Keratinocyte (primary cell): ENCODE measurements around the gene SRGN. TPM values are rescaled to one million over a fixed set of nuclear protein-coding genes. Genes with fewer than 3 reads are reported as not detected.
"Not testable (repeated sequence)": the region's sequence is repeated elsewhere in the genome, so short reads cannot be mapped to it uniquely, and the experiment has no call there.

ENCODE experiments used
- DNase-seq: peaks from one replicate; pipeline ENCODE4 v3.0.0-alpha.2; 2011; ENCODE audit warnings: low read depth, missing footprints, low spot score
- FAIRE-seq: peaks from 2 replicates; lab custom pipeline; 2011; peaks lifted over from hg19 to GRCh38; lab: Jason Lieb, UNC
- H2AFZ ChIP-seq: 2 replicates; pipeline ENCODE4 v1.6.0; 2012; ENCODE audit warnings: low read length, control low read depth, inconsistent platforms; ENCODE audit not compliant: control insufficient read depth
- H3K27ac ChIP-seq: 2 replicates; pipeline ENCODE4 v1.5.1; 2011; ENCODE audit warnings: low read length; ENCODE audit not compliant: control insufficient read depth, insufficient read depth
- H3K27me3 ChIP-seq: 3 replicates; pipeline ENCODE4 v1.6.0; 2011; ENCODE audit warnings: low read length; ENCODE audit not compliant: control insufficient read depth, insufficient read depth; ENCODE audit errors: extremely low read depth
- H3K36me3 ChIP-seq, 2 experiments: 2 replicates in 1 of 2; 3 replicates in 1 of 2; pipeline ENCODE4 v1.5.1; 2011; ENCODE audit warnings: low read length in 2 of 2, mild to moderate bottlenecking in 1 of 2; ENCODE audit not compliant: control insufficient read depth in 2 of 2, insufficient read depth in 2 of 2; ENCODE audit errors: extremely low read depth in 1 of 2
- H3K4me1 ChIP-seq: 3 replicates; pipeline ENCODE4 v1.5.1; 2011; ENCODE audit warnings: low read length; ENCODE audit not compliant: control insufficient read depth, insufficient read depth; ENCODE audit errors: extremely low read depth
- H3K4me2 ChIP-seq: 3 replicates; pipeline ENCODE4 v1.6.0; 2011; ENCODE audit warnings: low read depth, low read length; ENCODE audit not compliant: control insufficient read depth, insufficient read depth; ENCODE audit errors: extremely low read depth
- H3K4me3 ChIP-seq, 3 experiments: fragments of 200-600 bp in 1 of 3; sonication (generic) in 1 of 3; 2 replicates in 2 of 3; 3 replicates in 1 of 3; pipeline ENCODE4 v1.5.1; 2011 to 2016; ENCODE audit warnings: low read length in 3 of 3, mild to moderate bottlenecking in 3 of 3, control low read depth in 2 of 3, inconsistent platforms in 1 of 3, low read depth in 1 of 3, mixed read lengths in 1 of 3, mixed run types in 1 of 3, moderate library complexity in 1 of 3; ENCODE audit not compliant: control insufficient read depth in 2 of 3, insufficient read depth in 2 of 3; ENCODE audit errors: extremely low read depth in 1 of 3
- H3K79me2 ChIP-seq: 2 replicates; pipeline ENCODE4 v1.6.0; 2012; ENCODE audit warnings: low read length; ENCODE audit not compliant: control insufficient read depth, insufficient read depth
- H3K9ac ChIP-seq: 3 replicates; pipeline ENCODE4 v1.6.0; 2011; ENCODE audit warnings: low read length; ENCODE audit not compliant: control insufficient read depth, insufficient read depth; ENCODE audit errors: extremely low read depth
- H3K9me1 ChIP-seq: 3 replicates; pipeline ENCODE4 v1.6.0; 2011; ENCODE audit warnings: low read length; ENCODE audit not compliant: control insufficient read depth, insufficient read depth; ENCODE audit errors: extremely low read depth
- H3K9me3 ChIP-seq: 2 replicates; pipeline ENCODE4 v1.5.1; 2012; ENCODE audit warnings: low read depth, low read length; ENCODE audit not compliant: control insufficient read depth
- H4K20me1 ChIP-seq: 3 replicates; pipeline ENCODE4 v1.6.0; 2011; ENCODE audit warnings: low read length; ENCODE audit not compliant: control insufficient read depth, insufficient read depth; ENCODE audit errors: extremely low read depth
- EZH2 ChIP-seq: IDR thresholded peaks from one replicate; pipeline ENCODE4 v1.6.1; 2012; ENCODE audit warnings: inconsistent platforms, mild to moderate bottlenecking, low read length, moderate library complexity
- dilution Hi-C: fragments of 300-500 bp; cut with MboI; formaldehyde crosslinking; loops from one replicate; pipeline ENCODE4 v1.7.0; 2020; ENCODE audit warnings: low sequenced_read_pairs; ENCODE audit not compliant: extremely low pct_ligation_motif_present
- polyA plus RNA-seq, 5 experiments: library from polyadenylated mRNA; depleted of rRNA in 3 of 5; stranded (reverse) in 3 of 5; stranded (forward) in 1 of 5; unstranded in 1 of 5; fragments of >200 nt; gene quantifications; 1 replicate in 1 of 5; 2 replicates in 3 of 5; 3 replicates in 1 of 5; pipeline versions ENCODE4 v1.2.1 to v1.2.3, GENCODE V29; 2011 to 2012; ENCODE audit warnings: missing spikeins in 2 of 5, low read depth in 1 of 5, low replicate concordance in 1 of 5
- TF ChIP-seq, protein P1 (sequence below), 3 experiments: IDR thresholded peaks in 1 of 3; conservative IDR thresholded peaks in 1 of 3; optimal IDR thresholded peaks in 1 of 3; 2 replicates in 2 of 3; 3 replicates in 1 of 3; pipeline versions ENCODE3 to v1.5.1; 2011; ENCODE audit warnings: low read length in 3 of 3, mild to moderate bottlenecking in 3 of 3, moderate library complexity in 2 of 3, control low read depth in 1 of 3, inconsistent platforms in 1 of 3; ENCODE audit not compliant: insufficient read depth in 2 of 3; ENCODE audit errors: extremely low read depth in 1 of 3

The SRGN gene
- polyA plus RNA-seq, 1 donor (not counting 4 experiments of a cell fraction or from before 2014, with no cell fraction given), result 2.1 TPM

DNA sequence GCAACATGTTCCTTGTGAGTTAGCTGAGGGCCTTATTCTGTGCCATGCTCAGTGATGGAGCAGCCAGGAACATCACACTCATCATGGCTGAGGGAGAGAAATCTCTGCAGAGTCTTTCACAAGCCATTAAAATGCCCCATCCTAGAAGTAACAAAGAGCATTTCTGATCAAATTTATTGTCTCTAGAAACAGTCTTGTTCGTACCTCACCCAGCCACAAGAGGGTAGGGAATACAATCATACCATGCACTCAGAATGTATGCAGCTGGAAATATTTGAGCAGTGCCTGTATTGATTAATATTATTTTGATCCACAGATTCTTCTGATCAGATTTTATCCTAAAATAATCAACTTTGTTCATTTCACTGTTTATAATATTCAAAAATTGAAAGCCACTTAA is 53.4 kb downstream of the SRGN start:
- no peak for FAIRE-seq
- peaks cover 6% of the 10 kb centered on the region for H4K20me1 ChIP-seq

GRCh38 chr10:69142074-69142473 is 54.2 kb downstream of the SRGN start:
- H3K36me3 ChIP-seq, H4K20me1 ChIP-seq, H3K4me1 ChIP-seq, H3K9me3 ChIP-seq, H3K9ac ChIP-seq, H3K4me2 ChIP-seq, DNase-seq, H3K27me3 ChIP-seq, FAIRE-seq, H3K4me3 ChIP-seq, H3K27ac ChIP-seq, dilution Hi-C loops, H3K9me1 ChIP-seq, H2AFZ ChIP-seq: not testable (repeated sequence)
- H3K79me2 ChIP-seq, result peaks cover 74% of the 10 kb centered on the region

More for the DNA sequence above, 53.4 kb downstream of the SRGN start:
- peaks cover 70% of the 10 kb centered on the region for H3K79me2 ChIP-seq
- DNase-seq, result no peak
- H3K4me2 ChIP-seq, result no peak overlapping the region
- no peak overlapping the region for H2AFZ ChIP-seq
- no peak overlapping the region for H3K27ac ChIP-seq
- TF ChIP-seq, protein P1, sequence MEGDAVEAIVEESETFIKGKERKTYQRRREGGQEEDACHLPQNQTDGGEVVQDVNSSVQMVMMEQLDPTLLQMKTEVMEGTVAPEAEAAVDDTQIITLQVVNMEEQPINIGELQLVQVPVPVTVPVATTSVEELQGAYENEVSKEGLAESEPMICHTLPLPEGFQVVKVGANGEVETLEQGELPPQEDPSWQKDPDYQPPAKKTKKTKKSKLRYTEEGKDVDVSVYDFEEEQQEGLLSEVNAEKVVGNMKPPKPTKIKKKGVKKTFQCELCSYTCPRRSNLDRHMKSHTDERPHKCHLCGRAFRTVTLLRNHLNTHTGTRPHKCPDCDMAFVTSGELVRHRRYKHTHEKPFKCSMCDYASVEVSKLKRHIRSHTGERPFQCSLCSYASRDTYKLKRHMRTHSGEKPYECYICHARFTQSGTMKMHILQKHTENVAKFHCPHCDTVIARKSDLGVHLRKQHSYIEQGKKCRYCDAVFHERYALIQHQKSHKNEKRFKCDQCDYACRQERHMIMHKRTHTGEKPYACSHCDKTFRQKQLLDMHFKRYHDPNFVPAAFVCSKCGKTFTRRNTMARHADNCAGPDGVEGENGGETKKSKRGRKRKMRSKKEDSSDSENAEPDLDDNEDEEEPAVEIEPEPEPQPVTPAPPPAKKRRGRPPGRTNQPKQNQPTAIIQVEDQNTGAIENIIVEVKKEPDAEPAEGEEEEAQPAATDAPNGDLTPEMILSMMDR (optimal IDR thresholded peaks at IDR 0.05 in 1 of 3, IDR thresholded peaks at IDR 0.05 in 1 of 3, conservative IDR thresholded peaks at IDR 0.05 in 1 of 3; ENCODE audit: extremely low read depth in 1 of 3, insufficient read depth in 2 of 3, low read length in 3 of 3), result no peak
- TF ChIP-seq EZH2, result no peak
- H3K4me3 ChIP-seq, result no peak overlapping the region
- H3K9me3 ChIP-seq, result no peaks in the 10 kb centered on the region
- no peaks in the 10 kb centered on the region for H3K27me3 ChIP-seq
- dilution Hi-C loops, result no loop called here
- H3K36me3 ChIP-seq, result peaks cover 3 to 4% of the 10 kb centered on the region in 2 experiments
- H3K9ac ChIP-seq, result no peak overlapping the region
- H3K9me1 ChIP-seq, result no peaks in the 10 kb centered on the region
- no peaks in the 10 kb centered on the region for H3K4me1 ChIP-seq

- peaks cover 69% of the 10 kb centered on the region for H3K79me2 ChIP-seq
- no peak for FAIRE-seq
- peaks cover 6% of the 10 kb centered on the region for H4K20me1 ChIP-seq
- no peaks in the 10 kb centered on the region for H3K9me3 ChIP-seq
- H2AFZ ChIP-seq, result no peak overlapping the region
- H3K36me3 ChIP-seq, result peaks cover 0 to 3% of the 10 kb centered on the region in 2 experiments
- H3K27me3 ChIP-seq, result no peaks in the 10 kb centered on the region
- H3K4me3 ChIP-seq, result no peak overlapping the region
- peaks cover 3% of the 10 kb centered on the region for H3K4me1 ChIP-seq
- no peak overlapping the region for H3K27ac ChIP-seq
- no peak overlapping the region for H3K9ac ChIP-seq
- no peak overlapping the region for H3K4me2 ChIP-seq
- H3K9me1 ChIP-seq, result no peaks in the 10 kb centered on the region
- dilution Hi-C loops, result no loop called here
- DNase-seq, result no peak
- no peak for TF ChIP-seq EZH2
- TF ChIP-seq, protein P1 (optimal IDR thresholded peaks at IDR 0.05 in 1 of 3, IDR thresholded peaks at IDR 0.05 in 1 of 3, conservative IDR thresholded peaks at IDR 0.05 in 1 of 3; ENCODE audit: extremely low read depth in 1 of 3, insufficient read depth in 2 of 3, low read length in 3 of 3), result no peak
Measured at GRCh38 chr10:69142983-69143382, 55.1 kb downstream of the SRGN start.
